Ramos (cell line): ENCODE measurements around the gene ST6GALNAC2.
"Not testable (repeated sequence)": the region's sequence is repeated elsewhere in the genome, so short reads cannot be mapped to it uniquely, and the experiment has no call there.

Experiments used
- in situ Hi-C: fragments of 300-500 bp; cut with MboI; formaldehyde crosslinking; loops from one replicate; pipeline ENCODE4 v1.14.3; 2022; ENCODE audit warnings: low sequenced_read_pairs; ENCODE audit not compliant: unreplicated experiment

Gene ST6GALNAC2

GRCh38 chr17:76572201-76572910 is 13.3 kb downstream of the ST6GALNAC2 start:
- in situ Hi-C loops, result no loop called here

- in situ Hi-C loops, result no loop called here
Observed at GRCh38 chr17:76570877-76571471, 14.7 kb downstream of the ST6GALNAC2 start.

DNA sequence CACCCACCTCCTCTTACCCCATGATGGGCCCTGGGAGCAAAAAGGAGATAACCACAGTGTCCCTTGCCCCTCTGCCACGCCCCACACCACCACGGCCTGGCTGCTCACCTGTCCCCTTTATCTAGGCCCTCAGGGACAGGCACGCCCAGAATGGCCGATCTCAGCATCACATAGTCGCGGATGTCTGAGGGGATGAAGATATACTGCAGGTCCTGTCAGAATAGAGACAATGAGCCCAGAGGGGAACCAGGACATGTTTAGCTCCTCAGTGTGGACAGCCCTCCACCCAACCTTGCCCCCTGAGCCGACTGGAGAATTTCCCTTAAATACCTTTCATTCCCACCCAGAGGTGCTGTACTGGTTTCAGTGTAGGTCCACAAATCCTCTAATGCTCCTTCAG is 15.2 kb downstream of the ST6GALNAC2 start:
- in situ Hi-C loops, result no loop called here

DNA sequence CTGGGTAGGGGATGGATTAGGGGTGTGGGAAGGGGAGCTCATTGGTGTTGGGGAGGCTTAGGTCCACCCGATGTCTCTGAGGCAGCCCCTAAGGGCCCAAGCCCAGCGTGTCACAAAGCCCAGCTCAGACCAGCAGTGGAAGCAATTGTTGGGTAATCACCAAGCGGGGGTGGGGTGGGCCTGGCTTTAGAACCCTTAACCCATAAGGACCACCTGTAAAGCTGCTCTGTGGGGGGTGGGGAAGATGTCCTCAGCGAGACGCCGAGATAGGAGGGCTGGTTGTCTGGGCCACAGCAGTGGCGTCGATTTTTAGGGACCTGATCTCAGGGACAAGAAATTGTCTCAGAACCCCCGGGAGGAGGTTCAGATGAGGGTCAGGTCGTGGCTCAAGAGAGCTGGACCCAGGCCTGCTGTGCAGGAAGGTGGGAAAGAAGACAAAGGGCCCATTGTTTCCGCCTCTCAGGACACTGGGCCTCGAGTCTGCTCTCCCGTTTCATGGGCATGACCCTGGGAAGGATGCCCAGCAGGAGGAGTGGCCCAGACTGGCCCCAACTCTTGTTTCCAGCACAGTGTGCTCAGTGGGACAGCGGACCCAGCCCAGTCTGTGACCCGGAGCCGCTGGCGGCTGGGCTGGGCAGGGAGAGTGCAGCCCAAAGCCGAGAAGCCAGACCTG is 15.9 kb downstream of the ST6GALNAC2 start:
- in situ Hi-C loops, result no loop called here

DNA sequence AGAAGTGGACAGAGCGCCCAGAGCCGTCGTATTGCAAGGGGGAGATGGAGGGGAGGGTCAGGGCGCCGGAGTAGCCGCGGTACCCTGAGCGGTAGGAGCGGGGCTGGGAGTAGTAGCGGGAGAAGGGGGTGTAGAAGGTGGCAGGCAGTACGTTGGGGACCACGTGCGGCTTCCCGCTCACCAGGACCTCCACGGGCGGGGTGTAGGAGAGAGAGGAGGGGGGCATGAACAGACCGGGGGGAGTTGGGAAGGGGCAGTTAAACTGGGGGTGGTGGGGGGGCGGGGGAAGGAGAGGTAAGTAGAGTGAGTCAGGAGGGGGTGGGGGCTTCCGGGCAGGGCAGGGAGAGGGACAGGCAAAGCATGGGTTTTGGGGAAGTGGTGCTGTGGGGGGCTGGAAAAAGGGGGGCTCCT is 16.8 kb downstream of the ST6GALNAC2 start:
- in situ Hi-C loops, result no loop called here

- in situ Hi-C loops, result no loop called here
Observed at GRCh38 chr17:76567634-76568432, 17.8 kb downstream of the ST6GALNAC2 start.

- in situ Hi-C loops, result no loop called here
Observed at GRCh38 chr17:76566988-76567431, 18.6 kb downstream of the ST6GALNAC2 start.

DNA sequence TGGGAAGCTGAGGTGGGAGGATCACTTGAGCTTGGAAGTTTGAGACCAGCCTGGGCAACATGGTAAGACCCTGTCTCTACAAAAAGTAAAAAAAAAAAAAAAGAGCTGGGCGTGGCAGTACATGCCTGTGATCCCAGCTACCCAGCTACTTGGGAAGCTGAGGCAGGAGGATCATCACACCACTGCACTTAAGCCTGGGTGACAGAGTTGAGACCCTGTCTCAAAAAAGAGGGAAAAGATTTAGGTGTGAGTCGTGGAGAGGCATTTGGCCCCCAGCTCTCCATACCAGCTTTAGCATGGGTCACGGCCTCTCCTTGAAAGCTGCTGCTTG is 19.1 kb downstream of the ST6GALNAC2 start:
- in situ Hi-C loops, result no loop called here

- in situ Hi-C loops, result no loop called here
Observed at GRCh38 chr17:76565728-76566612, 19.7 kb downstream of the ST6GALNAC2 start.

- in situ Hi-C loops, result not testable (repeated sequence)
Observed at GRCh38 chr17:76564991-76565727, 20.5 kb downstream of the ST6GALNAC2 start.

- in situ Hi-C loops, result not testable (repeated sequence)
Observed at GRCh38 chr17:76563359-76563758, 22.3 kb downstream of the ST6GALNAC2 start.

DNA sequence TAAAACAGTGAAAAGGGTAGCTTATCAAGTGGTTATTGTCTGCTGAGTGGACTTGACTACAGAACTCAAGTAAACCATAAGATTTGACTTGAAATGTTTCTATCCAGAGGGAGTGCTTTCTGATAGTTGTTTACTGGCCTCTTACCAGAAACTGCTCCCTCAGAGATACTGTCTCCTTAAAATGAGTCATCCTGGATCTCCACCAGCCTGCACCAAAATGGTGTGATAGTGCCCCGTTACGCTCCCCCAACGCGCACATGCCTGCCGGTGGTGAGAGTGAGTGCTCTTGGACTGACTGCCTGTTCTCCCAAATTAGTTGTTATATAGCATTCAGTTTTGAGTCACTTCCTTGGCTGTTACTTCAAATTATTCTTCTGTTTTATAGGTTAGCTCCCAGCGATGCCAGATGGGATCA is 22.9 kb downstream of the ST6GALNAC2 start:
- in situ Hi-C loops, result no loop called here

- in situ Hi-C loops, result no loop called here
Observed at GRCh38 chr17:76561799-76562268, 23.8 kb downstream of the ST6GALNAC2 start.

- in situ Hi-C loops, result no loop called here
Observed at GRCh38 chr17:76561332-76561731, 24.3 kb downstream of the ST6GALNAC2 start.

DNA sequence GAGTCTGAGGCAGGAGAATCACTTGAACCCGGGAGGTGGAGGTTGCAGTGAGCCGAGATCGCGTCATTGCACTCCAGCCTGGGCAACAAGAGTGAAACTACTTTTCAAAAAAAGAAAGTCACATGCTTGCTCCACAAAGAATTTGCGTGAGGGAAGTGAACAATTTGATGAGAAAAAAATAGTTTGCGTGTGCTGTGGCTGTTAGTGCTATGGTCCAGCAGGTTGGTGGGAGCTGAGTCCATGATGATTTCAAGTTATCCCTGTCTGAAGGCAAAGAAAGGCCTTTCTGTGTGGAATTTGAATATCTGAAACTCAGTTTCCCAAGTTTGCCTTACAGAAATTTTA is 24.8 kb downstream of the ST6GALNAC2 start:
- in situ Hi-C loops, result no loop called here

DNA sequence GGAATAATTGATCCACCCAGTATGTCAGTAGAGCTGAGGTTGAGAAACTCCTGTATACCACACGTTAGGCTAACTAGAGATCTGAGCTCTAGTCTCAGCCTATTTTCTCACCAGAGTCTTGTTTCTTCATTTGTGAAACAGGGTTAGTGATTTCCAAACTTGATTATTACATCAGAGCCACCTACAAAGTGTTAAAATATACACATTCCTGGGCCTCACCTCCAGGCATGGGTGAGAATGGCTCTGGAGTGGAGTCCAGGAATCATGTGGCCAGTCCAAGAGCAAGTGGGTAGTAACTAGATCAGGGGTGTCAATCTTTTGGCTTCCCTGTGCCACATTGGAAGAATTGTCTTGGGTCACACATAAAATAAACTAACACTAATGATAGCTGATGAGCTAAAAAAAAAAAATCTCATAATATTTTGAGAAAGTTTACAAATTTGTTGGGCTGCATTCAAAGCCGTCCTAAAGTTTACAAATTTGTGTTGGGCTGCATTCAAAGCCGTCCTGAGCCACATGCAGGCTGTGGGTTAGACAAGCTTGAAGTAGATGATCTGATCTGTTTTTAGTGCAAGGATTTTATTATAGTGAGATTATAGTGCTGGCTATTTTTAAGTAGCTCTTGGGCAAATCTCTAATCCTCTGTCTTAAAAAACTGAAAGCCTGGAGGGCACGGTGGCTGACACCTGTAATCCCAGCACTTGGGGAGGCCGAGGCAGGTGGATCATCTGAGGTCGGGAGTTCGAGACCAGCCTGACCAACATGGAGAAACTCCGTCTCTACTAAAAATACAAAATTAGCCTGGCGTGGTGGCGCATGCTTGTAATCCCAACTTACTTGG is 25.4 kb downstream of the ST6GALNAC2 start:
- in situ Hi-C loops, result no loop called here

- in situ Hi-C loops, result not testable (repeated sequence)
Observed at GRCh38 chr17:76559460-76559859, 26.2 kb downstream of the ST6GALNAC2 start.
